HEK293 (cell line): ENCODE data around the gene CD101.

ENCODE experiments used
- ATF2 ChIP-seq: fragments of 450-650 bp; formaldehyde crosslinking; IDR thresholded peaks from 2 replicates; pipeline ENCODE4 v1.5.1; 2016; ENCODE audit warnings: missing biosample characterization, missing genetic modification characterization, low read depth
- CTCF ChIP-seq: fragments of 450-650 bp; formaldehyde crosslinking; IDR thresholded peaks from 2 replicates; pipeline ENCODE4 v1.5.1; 2016; ENCODE audit warnings: missing biosample characterization, missing genetic modification characterization
- RBAK ChIP-seq: fragments of 450-650 bp; formaldehyde crosslinking; IDR thresholded peaks from 2 replicates; pipeline ENCODE4 v1.5.1; 2016; ENCODE audit warnings: missing biosample characterization, missing genetic modification characterization
- ZNF121 ChIP-seq: fragments of 450-650 bp; formaldehyde crosslinking; IDR thresholded peaks from 2 replicates; pipeline ENCODE4 v1.5.1; 2016; ENCODE audit warnings: missing biosample characterization, missing genetic modification characterization
- ZNF24 ChIP-seq: fragments of 450-650 bp; formaldehyde crosslinking; IDR thresholded peaks from 2 replicates; pipeline ENCODE4 v1.5.1; 2016; ENCODE audit warnings: missing biosample characterization, missing genetic modification characterization
- ZNF350 ChIP-seq: fragments of 450-650 bp; formaldehyde crosslinking; IDR thresholded peaks from 2 replicates; pipeline ENCODE4 v1.5.0; 2017; ENCODE audit warnings: missing biosample characterization, mild to moderate bottlenecking, missing genetic modification characterization
- ZNF362 ChIP-seq: fragments of 450-650 bp; formaldehyde crosslinking; IDR thresholded peaks from 2 replicates; pipeline ENCODE4 v1.5.1; 2016; ENCODE audit warnings: missing biosample characterization, missing genetic modification characterization
- ZNF558 ChIP-seq: fragments of 450-650 bp; formaldehyde crosslinking; IDR thresholded peaks from 2 replicates; pipeline ENCODE4 v1.5.1; 2016; ENCODE audit warnings: missing biosample characterization, missing genetic modification characterization
- ZNF571 ChIP-seq: fragments of 450-650 bp; formaldehyde crosslinking; IDR thresholded peaks from 2 replicates; pipeline ENCODE4 v1.5.0; 2017; ENCODE audit warnings: missing biosample characterization, missing genetic modification characterization

- no peak for TF ChIP-seq ZNF362 (tag by site-specific recombination)
- TF ChIP-seq CTCF (tag by site-specific recombination) = no peak
- no peak for TF ChIP-seq ZNF571
- TF ChIP-seq ZNF24 (tag by site-specific recombination) = no peak
- TF ChIP-seq RBAK (tag by site-specific recombination) = no peak
- TF ChIP-seq ATF2 = no peak
- no peak for TF ChIP-seq ZNF350 (tag by site-specific recombination)
- TF ChIP-seq ZNF558 (tag by site-specific recombination) = no peak
- no peak for TF ChIP-seq ZNF121 (tag by site-specific recombination)
Observed at GRCh38 chr1:117010310-117010969, 8.9 kb downstream of the CD101 start.
